ENCODE data around the gene IGFL2. TPM values are rescaled to one million over a fixed set of nuclear protein-coding genes. Genes with fewer than 3 reads are reported as not detected.
"Not testable (repeated sequence)": the region's sequence is repeated elsewhere in the genome, so short reads cannot be mapped to it uniquely, and the experiment has no call there.

The IGFL2 gene
- total RNA-seq, 2 donors from 2014 or later, result not detected

- DNase-seq (no peak), ATAC-seq (no peak)
- intact Hi-C loops (cut with DNase I, micrococcal nuclease), result no loop called here
Observed at GRCh38 chr19:46182476-46182875, 34.4 kb downstream of the IGFL2 start.

GRCh38 chr19:46184775-46185710 lies 37.0 kb downstream of the IGFL2 start:
- DNase-seq; ATAC-seq; intact Hi-C loops (cut with DNase I, micrococcal nuclease): not testable (repeated sequence)

GRCh38 chr19:46186101-46186716 lies 38.2 kb downstream of the IGFL2 start:
- ATAC-seq, result no peak
- DNase-seq, result no peak
- intact Hi-C loops (cut with DNase I, micrococcal nuclease), result no loop called here

GRCh38 chr19:46186717-46187101 lies 38.7 kb downstream of the IGFL2 start:
- DNase-seq (no peak), ATAC-seq (no peak)
- intact Hi-C loops (cut with DNase I, micrococcal nuclease), result no loop called here

GRCh38 chr19:46189971-46190888 lies 42.2 kb downstream of the IGFL2 start:
- ATAC-seq (no peak), DNase-seq (no peak)
- intact Hi-C loops (cut with DNase I, micrococcal nuclease), result loop anchor here in 1 of 2 donors (5.0 kb wide), 1 partner anchor 108 kb away; no protein-coding TSS in a partner anchor

- ATAC-seq, result no peak
- intact Hi-C loops (cut with DNase I, micrococcal nuclease), result loop anchor here in 1 of 2 donors (5.0 kb wide), 1 partner anchor 109 kb away; no protein-coding TSS in a partner anchor
Observed at GRCh38 chr19:46191356-46191755, 43.3 kb downstream of the IGFL2 start.

GRCh38 chr19:46191972-46192371 lies 43.9 kb downstream of the IGFL2 start:
- ATAC-seq, result no peak
- DNase-seq, result no peak
- intact Hi-C loops (cut with DNase I, micrococcal nuclease), result loop anchor here in 1 of 2 donors (5.0 kb wide), 1 partner anchor 110 kb away; no protein-coding TSS in a partner anchor

More at GRCh38 chr19:46191356-46191755, 43.3 kb downstream of the IGFL2 start:
- no peak for DNase-seq

- not testable (repeated sequence) for DNase-seq, ATAC-seq
- intact Hi-C loops (cut with DNase I, micrococcal nuclease), result loop anchor here in 1 of 2 donors (5.0 kb wide), 1 partner anchor 110 kb away; no protein-coding TSS in a partner anchor
Observed at GRCh38 chr19:46192626-46192991, 44.6 kb downstream of the IGFL2 start.

GRCh38 chr19:46192992-46193650 lies 45.1 kb downstream of the IGFL2 start:
- intact Hi-C loops (cut with DNase I, micrococcal nuclease), result loop anchor here in 1 of 2 donors (5.0 kb wide), 1 partner anchor 111 kb away; no protein-coding TSS in a partner anchor
- DNase-seq (no peak), ATAC-seq (peak; percentile 54)

- ATAC-seq (no peak), DNase-seq (no peak)
- intact Hi-C loops (cut with DNase I, micrococcal nuclease), result loop anchor here in 1 of 2 donors (5.0 kb wide), 1 partner anchor 111 kb away; no protein-coding TSS in a partner anchor
Observed at GRCh38 chr19:46193678-46194077, 45.6 kb downstream of the IGFL2 start.

- intact Hi-C loops (cut with DNase I, micrococcal nuclease), result no loop called here
- DNase-seq (no peak), ATAC-seq (no peak)
Observed at GRCh38 chr19:46195104-46195503, 47.1 kb downstream of the IGFL2 start.

GRCh38 chr19:46195919-46196318 lies 47.9 kb downstream of the IGFL2 start:
- ATAC-seq; intact Hi-C loops (cut with DNase I, micrococcal nuclease); DNase-seq: not testable (repeated sequence)

- DNase-seq (no peak), ATAC-seq (no peak)
- intact Hi-C loops (cut with DNase I, micrococcal nuclease), result no loop called here
Observed at GRCh38 chr19:46196410-46197124, 48.5 kb downstream of the IGFL2 start.

- ATAC-seq (no peak), DNase-seq (no peak)
- intact Hi-C loops (cut with DNase I, micrococcal nuclease), result no loop called here
Observed at GRCh38 chr19:46197314-46198070, 49.5 kb downstream of the IGFL2 start.

GRCh38 chr19:46198756-46199155 lies 50.7 kb downstream of the IGFL2 start:
- ATAC-seq, result no peak
- intact Hi-C loops (cut with DNase I, micrococcal nuclease), result no loop called here
- DNase-seq, result no peak

- intact Hi-C loops (cut with DNase I, micrococcal nuclease), result no loop called here
- ATAC-seq (no peak), DNase-seq (no peak)
Observed at GRCh38 chr19:46201454-46202310, 53.6 kb downstream of the IGFL2 start.
